Type B pancreatic cell (in vitro differentiated cells): ENCODE results near the gene MOCOS. TPM values are rescaled to one million over a fixed set of nuclear protein-coding genes. Genes with fewer than 3 reads are reported as not detected.
"Not testable (repeated sequence)": the region's sequence is repeated elsewhere in the genome, so short reads cannot be mapped to it uniquely, and the experiment has no call there.

Source experiments
- DNase-seq: peaks from one replicate; pipeline ENCODE4 v3.0.0; 2021; ENCODE audit warnings: mixed read lengths; ENCODE audit not compliant: unreplicated experiment; ENCODE audit errors: extremely low spot score
- H3K27ac Mint-ChIP-seq: 2 replicates; pipeline ENCODE4 v1.8.0; 2021; ENCODE audit warnings: mild to moderate bottlenecking, mixed read lengths
- H3K27me3 Mint-ChIP-seq: 2 replicates; pipeline ENCODE4 v1.8.0; 2021; ENCODE audit warnings: mixed read lengths
- H3K36me3 Mint-ChIP-seq: 2 replicates; pipeline ENCODE4 v1.8.0; 2021; ENCODE audit warnings: mixed read lengths
- H3K4me1 Mint-ChIP-seq: one replicate; pipeline ENCODE4 v1.8.0; 2021; ENCODE audit warnings: mixed read lengths; ENCODE audit not compliant: unreplicated experiment
- H3K4me3 Mint-ChIP-seq: 2 replicates; pipeline ENCODE4 v1.8.0; 2021; ENCODE audit warnings: mild to moderate bottlenecking, mixed read lengths
- H3K9me3 Mint-ChIP-seq: 2 replicates; pipeline ENCODE4 v1.8.0; 2021; ENCODE audit warnings: mixed read lengths
- total RNA-seq: library from RNA; stranded (reverse); gene quantifications from 2 replicates; pipeline ENCODE4 v1.2.1, GENCODE V29; 2021; ENCODE audit warnings: low replicate concordance
- TF ChIP-seq, protein P1 (sequence below): fragments of 200-600 bp; sonication (generic); conservative IDR thresholded peaks from 2 replicates; pipeline ENCODE4 v1.5.0; 2021; ENCODE audit warnings: antibody characterized with exemption, mild to moderate bottlenecking

MOCOS gene
- total RNA-seq, 1 donor from 2014 or later: 2.4 TPM

DNA sequence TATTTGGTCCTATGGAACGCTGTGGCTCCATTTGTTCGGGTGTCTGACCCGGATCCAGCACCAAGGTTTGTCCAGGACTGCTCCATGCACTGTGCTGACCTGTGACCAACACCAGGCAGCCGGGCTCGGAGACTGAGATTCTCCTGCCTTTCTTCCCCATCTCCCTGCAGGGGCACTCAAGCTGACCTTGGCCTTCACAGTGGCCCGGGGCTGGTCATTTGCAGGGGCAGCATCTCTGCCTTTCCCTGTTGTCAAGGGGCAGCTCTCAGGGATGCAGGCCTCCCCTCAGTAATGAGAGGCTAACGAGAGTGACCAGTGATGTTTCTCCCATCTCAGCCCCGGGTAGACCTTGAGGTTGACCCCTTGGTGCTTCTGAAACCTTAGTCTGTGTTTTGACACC lies 27.5 kb downstream of the MOCOS start:
- TF ChIP-seq, protein P1, sequence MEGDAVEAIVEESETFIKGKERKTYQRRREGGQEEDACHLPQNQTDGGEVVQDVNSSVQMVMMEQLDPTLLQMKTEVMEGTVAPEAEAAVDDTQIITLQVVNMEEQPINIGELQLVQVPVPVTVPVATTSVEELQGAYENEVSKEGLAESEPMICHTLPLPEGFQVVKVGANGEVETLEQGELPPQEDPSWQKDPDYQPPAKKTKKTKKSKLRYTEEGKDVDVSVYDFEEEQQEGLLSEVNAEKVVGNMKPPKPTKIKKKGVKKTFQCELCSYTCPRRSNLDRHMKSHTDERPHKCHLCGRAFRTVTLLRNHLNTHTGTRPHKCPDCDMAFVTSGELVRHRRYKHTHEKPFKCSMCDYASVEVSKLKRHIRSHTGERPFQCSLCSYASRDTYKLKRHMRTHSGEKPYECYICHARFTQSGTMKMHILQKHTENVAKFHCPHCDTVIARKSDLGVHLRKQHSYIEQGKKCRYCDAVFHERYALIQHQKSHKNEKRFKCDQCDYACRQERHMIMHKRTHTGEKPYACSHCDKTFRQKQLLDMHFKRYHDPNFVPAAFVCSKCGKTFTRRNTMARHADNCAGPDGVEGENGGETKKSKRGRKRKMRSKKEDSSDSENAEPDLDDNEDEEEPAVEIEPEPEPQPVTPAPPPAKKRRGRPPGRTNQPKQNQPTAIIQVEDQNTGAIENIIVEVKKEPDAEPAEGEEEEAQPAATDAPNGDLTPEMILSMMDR: no peak

DNA sequence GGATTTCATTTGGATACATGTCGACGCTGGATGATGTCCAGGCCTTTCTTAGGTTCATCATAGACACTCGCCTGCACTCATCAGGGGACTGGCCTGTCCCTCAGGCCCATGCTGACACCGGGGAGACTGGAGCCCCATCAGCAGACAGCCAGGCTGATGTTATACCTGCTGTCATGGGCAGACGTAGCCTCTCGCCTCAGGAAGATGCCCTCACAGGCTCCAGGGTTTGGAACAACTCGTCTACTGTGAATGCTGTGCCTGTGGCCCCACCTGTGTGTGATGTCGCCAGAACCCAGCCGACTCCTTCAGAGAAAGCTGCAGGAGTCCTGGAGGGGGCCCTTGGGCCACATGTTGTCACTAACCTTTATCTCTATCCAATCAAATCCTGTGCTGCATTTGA lies 28.3 kb downstream of the MOCOS start:
- DNase-seq: no peak
- no peak overlapping the region for H3K4me3 Mint-ChIP-seq
- H3K36me3 Mint-ChIP-seq: no peaks in the 10 kb centered on the region
- H3K9me3 Mint-ChIP-seq: no peaks in the 10 kb centered on the region
- TF ChIP-seq, protein P1: no peak
- H3K27ac Mint-ChIP-seq: no peak overlapping the region
- no peaks in the 10 kb centered on the region for H3K27me3 Mint-ChIP-seq
- peaks cover 10% of the 10 kb centered on the region for H3K4me1 Mint-ChIP-seq

More for the DNA sequence above, 27.5 kb downstream of the MOCOS start:
- no peak for DNase-seq
- Mint-ChIP-seq H3K36me3 (no peaks in the 10 kb centered on the region), H3K27me3 (no peaks in the 10 kb centered on the region), H3K9me3 (no peaks in the 10 kb centered on the region), H3K4me3 (no peak overlapping the region), H3K4me1 (peaks cover 10% of the 10 kb centered on the region), H3K27ac (no peak overlapping the region)

DNA sequence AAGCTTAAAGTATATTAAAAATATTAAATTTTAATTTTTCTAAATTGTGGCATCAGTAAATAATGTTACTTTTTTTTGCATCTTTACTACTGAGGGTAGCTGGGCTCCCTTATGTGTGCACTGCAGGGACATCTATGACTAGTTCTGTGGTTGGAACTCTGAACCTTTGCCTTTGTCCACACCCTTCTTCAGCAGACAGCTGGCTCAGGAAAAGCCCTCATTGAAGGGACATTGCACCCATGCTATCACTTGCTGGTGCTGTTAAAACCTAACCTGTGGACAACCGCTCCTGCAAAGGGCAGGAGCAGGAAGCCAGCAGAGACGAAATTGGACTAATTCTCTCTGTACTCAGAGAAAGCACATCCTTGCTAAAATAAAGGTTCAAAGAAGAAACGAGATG lies 30.1 kb downstream of the MOCOS start:
- Mint-ChIP-seq H3K27me3 (no peaks in the 10 kb centered on the region), H3K4me1 (peaks cover 9% of the 10 kb centered on the region), H3K9me3 (no peaks in the 10 kb centered on the region), H3K4me3 (no peak overlapping the region), H3K36me3 (no peaks in the 10 kb centered on the region), H3K27ac (no peak overlapping the region)
- TF ChIP-seq, protein P1: no peak
- DNase-seq: no peak

- Mint-ChIP-seq H3K27ac (no peak overlapping the region), H3K27me3 (no peaks in the 10 kb centered on the region), H3K4me3 (no peak overlapping the region), H3K4me1 (no peaks in the 10 kb centered on the region), H3K9me3 (peaks cover 12% of the 10 kb centered on the region), H3K36me3 (peaks cover 16% of the 10 kb centered on the region)
- TF ChIP-seq, protein P1: no peak
- no peak for DNase-seq
Measured at GRCh38 chr18:36229188-36229587, 41.9 kb downstream of the MOCOS start.

DNA sequence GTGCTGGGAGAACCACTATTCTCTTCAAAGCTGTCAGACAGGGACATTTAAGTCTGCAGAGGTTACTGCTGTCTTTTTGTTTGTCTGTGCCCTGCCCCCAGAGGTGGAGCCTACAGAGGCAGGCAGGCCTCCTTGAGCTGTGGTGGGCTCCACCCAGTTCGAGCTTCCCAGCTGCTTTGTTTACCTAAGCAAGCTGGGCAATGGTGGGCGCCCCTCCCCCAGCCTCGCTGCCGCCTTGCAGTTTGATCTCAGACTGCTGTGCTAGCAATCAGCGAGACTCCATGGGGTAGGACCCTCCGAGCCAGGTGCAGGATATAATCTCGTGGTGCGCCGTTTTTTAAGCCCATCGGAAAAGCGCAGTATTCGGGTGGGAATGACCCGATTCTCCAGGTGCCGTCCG lies 53.2 kb downstream of the MOCOS start:
- H3K4me3 Mint-ChIP-seq, H3K4me1 Mint-ChIP-seq, H3K27ac Mint-ChIP-seq, DNase-seq, H3K9me3 Mint-ChIP-seq, H3K36me3 Mint-ChIP-seq, H3K27me3 Mint-ChIP-seq: not testable (repeated sequence)

DNA sequence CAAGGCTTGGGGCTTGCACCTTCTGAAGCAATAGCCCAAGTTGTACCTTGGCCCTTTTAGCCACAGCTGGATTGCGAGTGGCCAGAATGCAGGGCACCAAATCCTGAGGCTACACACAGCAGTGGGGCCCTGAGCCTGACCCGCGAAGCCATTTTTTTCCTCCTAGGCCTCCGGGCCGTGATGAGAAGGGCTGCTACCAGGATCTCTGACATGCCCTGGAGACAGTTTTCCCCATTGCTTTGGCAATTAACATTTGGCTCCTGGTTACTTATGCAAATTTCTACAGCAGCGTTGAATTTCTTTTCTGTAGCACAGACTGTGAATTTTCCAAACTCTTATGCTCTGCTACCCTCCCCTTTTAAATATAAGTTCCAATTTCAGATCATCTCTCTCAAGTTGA lies 54.5 kb downstream of the MOCOS start:
- no peaks in the 10 kb centered on the region for H3K27me3 Mint-ChIP-seq
- peaks cover 5% of the 10 kb centered on the region for H3K9me3 Mint-ChIP-seq
- H3K4me3 Mint-ChIP-seq: no peak overlapping the region
- DNase-seq: no peak
- no peaks in the 10 kb centered on the region for H3K36me3 Mint-ChIP-seq
- TF ChIP-seq, protein P1: no peak
- H3K27ac Mint-ChIP-seq: no peak overlapping the region
- no peaks in the 10 kb centered on the region for H3K4me1 Mint-ChIP-seq
